Measurements from ENCODE around the gene DLL1.

Gene DLL1

DNA sequence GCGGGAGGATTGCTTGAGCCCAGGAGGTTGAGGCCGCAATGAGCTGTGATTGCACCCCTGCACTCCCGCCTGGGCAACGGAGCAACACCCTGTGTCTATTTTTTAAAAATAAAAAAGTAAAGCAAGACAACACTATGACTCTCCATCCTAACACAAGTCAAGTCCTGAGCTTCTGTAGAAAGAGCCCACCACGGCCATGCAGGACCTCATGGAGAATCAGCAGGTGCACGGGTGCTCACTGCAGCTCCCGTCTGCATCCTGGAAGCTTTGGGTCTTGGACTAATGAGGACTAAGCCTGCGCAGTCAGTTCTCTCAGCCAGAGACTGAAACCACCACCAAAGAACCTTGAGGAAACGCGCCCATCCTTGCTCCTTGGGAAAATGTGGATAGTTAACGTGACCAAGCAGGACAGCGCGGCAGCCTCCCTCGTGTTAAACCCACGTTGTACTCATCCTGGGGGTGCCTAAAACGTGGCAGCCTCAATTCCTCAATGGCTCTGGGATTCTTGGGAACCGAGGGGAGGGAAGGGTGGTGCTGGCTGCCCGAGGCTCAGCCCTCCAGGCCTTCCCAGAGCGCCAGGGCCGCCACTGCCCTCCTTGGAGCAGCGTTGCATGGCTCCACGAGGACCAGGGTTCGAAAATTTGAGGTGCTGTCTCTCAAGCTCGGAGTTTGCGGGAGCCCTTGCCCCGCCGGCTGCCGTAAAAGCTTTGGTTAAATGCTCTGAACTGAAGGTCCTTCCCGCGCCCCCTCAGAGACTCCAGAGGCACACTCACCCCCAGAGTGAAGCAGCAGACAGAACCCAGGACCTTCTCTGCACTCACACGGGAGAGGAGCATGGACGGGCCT is 29.0 kb downstream of the DLL1 start:
- H3K27ac ChIP-seq (ENCODE audit: low read length) = no peak overlapping the region
- H3K27me3 ChIP-seq (ENCODE audit: insufficient read depth, low read length, poor library complexity) = no peaks in the 10 kb centered on the region
- H3K4me2 ChIP-seq (ENCODE audit: insufficient read depth, low read length) = no peak overlapping the region
- no peaks in the 10 kb centered on the region for H4K20me1 ChIP-seq (ENCODE audit: insufficient read depth, low read length)
- H3K4me3 ChIP-seq (ENCODE audit: low read depth in 1 of 2, low read length in 2 of 2) = no peak overlapping the region
- no peaks in the 10 kb centered on the region for H3K4me1 ChIP-seq (ENCODE audit: insufficient read depth, low read length)
- TF ChIP-seq CTCF (IDR thresholded peaks at IDR 0.05; ENCODE audit: borderline replicate concordance, extremely low read depth, low read length, poor library complexity, severe bottlenecking) (no peak), EZH2 (IDR thresholded peaks at IDR 0.05; ENCODE audit: borderline replicate concordance, low read depth, low read length, severe bottlenecking) (no peak)
- ATAC-seq (ENCODE audit: insufficient read depth, low read depth) = no peak
- H2AFZ ChIP-seq (ENCODE audit: low read depth, low read length) = no peak overlapping the region
- H3K9me3 ChIP-seq (ENCODE audit: insufficient read depth, low read length, severe bottlenecking) = no peaks in the 10 kb centered on the region
- no peaks in the 10 kb centered on the region for H3K79me2 ChIP-seq (ENCODE audit: insufficient read depth, low read length)
- H3K36me3 ChIP-seq (ENCODE audit: insufficient read depth, low read length) = no peaks in the 10 kb centered on the region
- no peak overlapping the region for H3K9ac ChIP-seq (ENCODE audit: low read depth, low read length)
- DNase-seq = no peak

GRCh38 chr6:170260686-170261085 is 30.2 kb downstream of the DLL1 start:
- no peak for TF ChIP-seq EZH2 (IDR thresholded peaks at IDR 0.05; ENCODE audit: borderline replicate concordance, low read depth, low read length, severe bottlenecking)
- peak; percentile 30 for TF ChIP-seq CTCF (IDR thresholded peaks at IDR 0.05; ENCODE audit: borderline replicate concordance, extremely low read depth, low read length, poor library complexity, severe bottlenecking)
- Histone ChIP-seq H2AFZ (ENCODE audit: low read depth, low read length) (no peak overlapping the region), H3K9me3 (ENCODE audit: insufficient read depth, low read length, severe bottlenecking) (no peaks in the 10 kb centered on the region), H3K4me2 (ENCODE audit: insufficient read depth, low read length) (no peak overlapping the region), H4K20me1 (ENCODE audit: insufficient read depth, low read length) (no peaks in the 10 kb centered on the region), H3K4me3 (ENCODE audit: low read depth in 1 of 2, low read length in 2 of 2) (no peak overlapping the region), H3K36me3 (ENCODE audit: insufficient read depth, low read length) (no peaks in the 10 kb centered on the region), H3K79me2 (ENCODE audit: insufficient read depth, low read length) (no peaks in the 10 kb centered on the region), H3K27me3 (ENCODE audit: insufficient read depth, low read length, poor library complexity) (no peaks in the 10 kb centered on the region), H3K4me1 (ENCODE audit: insufficient read depth, low read length) (no peaks in the 10 kb centered on the region), H3K9ac (ENCODE audit: low read depth, low read length) (no peak overlapping the region), H3K27ac (ENCODE audit: low read length) (no peak overlapping the region)
- DNase-seq (no peak), ATAC-seq (ENCODE audit: insufficient read depth, low read depth) (no peak; the same call in 2 of the 3 replicates)

GRCh38 chr6:170259278-170259677 is 31.6 kb downstream of the DLL1 start:
- H3K4me3 ChIP-seq (ENCODE audit: low read depth in 1 of 2, low read length in 2 of 2) = no peak overlapping the region
- H2AFZ ChIP-seq (ENCODE audit: low read depth, low read length) = no peak overlapping the region
- DNase-seq (no peak), ATAC-seq (ENCODE audit: insufficient read depth, low read depth) (no peak)
- H3K4me2 ChIP-seq (ENCODE audit: insufficient read depth, low read length) = no peak overlapping the region
- no peaks in the 10 kb centered on the region for H3K27me3 ChIP-seq (ENCODE audit: insufficient read depth, low read length, poor library complexity)
- H3K9me3 ChIP-seq (ENCODE audit: insufficient read depth, low read length, severe bottlenecking) = no peaks in the 10 kb centered on the region
- H3K4me1 ChIP-seq (ENCODE audit: insufficient read depth, low read length) = no peaks in the 10 kb centered on the region
- TF ChIP-seq CTCF (IDR thresholded peaks at IDR 0.05; ENCODE audit: borderline replicate concordance, extremely low read depth, low read length, poor library complexity, severe bottlenecking) (no peak), EZH2 (IDR thresholded peaks at IDR 0.05; ENCODE audit: borderline replicate concordance, low read depth, low read length, severe bottlenecking) (no peak)
- H3K79me2 ChIP-seq (ENCODE audit: insufficient read depth, low read length) = no peaks in the 10 kb centered on the region
- no peaks in the 10 kb centered on the region for H4K20me1 ChIP-seq (ENCODE audit: insufficient read depth, low read length)
- no peaks in the 10 kb centered on the region for H3K36me3 ChIP-seq (ENCODE audit: insufficient read depth, low read length)
- no peak overlapping the region for H3K9ac ChIP-seq (ENCODE audit: low read depth, low read length)
- H3K27ac ChIP-seq (ENCODE audit: low read length) = no peak overlapping the region

Measured in DND-41 (cell line).